HG03064 (cell line): Measurements from ENCODE around the gene CXCL12.

Experiments used
- ATAC-seq: cut with Tn5 transposase; IDR thresholded peaks from one replicate; pipeline ENCODE4 v1.9.1; 2021; ENCODE audit warnings: low read depth; ENCODE audit not compliant: unreplicated experiment

CXCL12 gene

GRCh38 chr10:44366941-44367630 lies 17.8 kb downstream of the CXCL12 start:
- ATAC-seq: no peak

- ATAC-seq: no peak
These were observed 20.3 kb downstream of the CXCL12 start for GRCh38 chr10:44364566-44364965.

- no peak for ATAC-seq
These were observed 21.2 kb downstream of the CXCL12 start for GRCh38 chr10:44363716-44364115.

GRCh38 chr10:44362866-44363711 lies 21.8 kb downstream of the CXCL12 start:
- ATAC-seq: no peak

GRCh38 chr10:44361109-44361508 lies 23.8 kb downstream of the CXCL12 start:
- ATAC-seq: no peak

GRCh38 chr10:44358080-44358771 lies 26.7 kb downstream of the CXCL12 start:
- no peak for ATAC-seq

GRCh38 chr10:44357023-44357540 lies 27.8 kb downstream of the CXCL12 start:
- ATAC-seq: no peak

GRCh38 chr10:44356139-44357022 lies 28.5 kb downstream of the CXCL12 start:
- no peak for ATAC-seq

- ATAC-seq: no peak
These were observed 29.3 kb downstream of the CXCL12 start for GRCh38 chr10:44355630-44356029.

GRCh38 chr10:44354771-44355170 lies 30.1 kb downstream of the CXCL12 start:
- ATAC-seq: no peak

- ATAC-seq: no peak
These were observed 31.2 kb downstream of the CXCL12 start for GRCh38 chr10:44353721-44354120.

- ATAC-seq: no peak
These were observed 31.8 kb downstream of the CXCL12 start for GRCh38 chr10:44353128-44353390.

GRCh38 chr10:44352316-44353127 lies 32.4 kb downstream of the CXCL12 start:
- ATAC-seq: no peak

- no peak for ATAC-seq
These were observed 36.4 kb downstream of the CXCL12 start for GRCh38 chr10:44348496-44348895.

GRCh38 chr10:44347609-44348400 lies 37.1 kb downstream of the CXCL12 start:
- ATAC-seq: no peak

GRCh38 chr10:44344727-44345126 lies 40.2 kb downstream of the CXCL12 start:
- ATAC-seq: no peak

GRCh38 chr10:44343843-44344242 lies 41.1 kb downstream of the CXCL12 start:
- no peak for ATAC-seq

- no peak for ATAC-seq
These were observed 43.0 kb downstream of the CXCL12 start for GRCh38 chr10:44341886-44342285.

- ATAC-seq: no peak
These were observed 44.3 kb downstream of the CXCL12 start for GRCh38 chr10:44340557-44340956.
